Measurements from ENCODE around the gene ADPRS.

The ADPRS gene

GRCh38 chr1:36134505-36135329 is 46.0 kb downstream of the ADPRS start:
- H3K9ac ChIP-seq (ENCODE audit: low read depth, low read length): no peak overlapping the region
- 65% methylated on average over 7 of the region's 7 CpGs for WGBS

GRCh38 chr1:36135330-36135667 is 46.6 kb downstream of the ADPRS start:
- Histone ChIP-seq H3K27me3 (ENCODE audit: insufficient read depth, low read length) (no peaks in the 10 kb centered on the region), H3K9me3 (ENCODE audit: insufficient read depth, low read depth, low read length) (no peaks in the 10 kb centered on the region), H3K9ac (ENCODE audit: low read depth, low read length) (no peak overlapping the region), H3K4me1 (ENCODE audit: insufficient read depth, low read length) (peaks cover 4% of the 10 kb centered on the region; the same call in 1 of the 2 replicates), H3K36me3 (ENCODE audit: insufficient read depth, low read length) (peaks cover 25% of the 10 kb centered on the region), H3K27ac (ENCODE audit: low read depth, low read length) (no peak overlapping the region), H3K4me3 (ENCODE audit: low read length) (no peak overlapping the region)
- 84% methylated on average over 6 of the region's 6 CpGs for WGBS

More at GRCh38 chr1:36134505-36135329, 46.0 kb downstream of the ADPRS start:
- no peaks in the 10 kb centered on the region for H3K9me3 ChIP-seq (ENCODE audit: insufficient read depth, low read depth, low read length)
- H3K4me1 ChIP-seq (ENCODE audit: insufficient read depth, low read length): peaks cover 4% of the 10 kb centered on the region; the same call in 1 of the 2 replicates
- H3K27ac ChIP-seq (ENCODE audit: low read depth, low read length): no peak overlapping the region
- H3K36me3 ChIP-seq (ENCODE audit: insufficient read depth, low read length): peaks cover 23% of the 10 kb centered on the region
- no peaks in the 10 kb centered on the region for H3K27me3 ChIP-seq (ENCODE audit: insufficient read depth, low read length)
- no peak overlapping the region for H3K4me3 ChIP-seq (ENCODE audit: low read length)

- no peaks in the 10 kb centered on the region for H3K9me3 ChIP-seq (ENCODE audit: insufficient read depth, low read depth, low read length)
- no peak overlapping the region for H3K4me3 ChIP-seq (ENCODE audit: low read length)
- no peaks in the 10 kb centered on the region for H3K27me3 ChIP-seq (ENCODE audit: insufficient read depth, low read length)
- peaks cover 4% of the 10 kb centered on the region; the same call in 1 of the 2 replicates for H3K4me1 ChIP-seq (ENCODE audit: insufficient read depth, low read length)
- H3K9ac ChIP-seq (ENCODE audit: low read depth, low read length): no peak overlapping the region
- H3K27ac ChIP-seq (ENCODE audit: low read depth, low read length): no peak overlapping the region
- H3K36me3 ChIP-seq (ENCODE audit: insufficient read depth, low read length): peaks cover 25% of the 10 kb centered on the region
Observed at GRCh38 chr1:36135796-36136195, 47.1 kb downstream of the ADPRS start.

- peaks cover 4% of the 10 kb centered on the region; the same call in 1 of the 2 replicates for H3K4me1 ChIP-seq (ENCODE audit: insufficient read depth, low read length)
- no peak overlapping the region for H3K27ac ChIP-seq (ENCODE audit: low read depth, low read length)
- H3K36me3 ChIP-seq (ENCODE audit: insufficient read depth, low read length): peaks cover 25% of the 10 kb centered on the region
- no peaks in the 10 kb centered on the region for H3K9me3 ChIP-seq (ENCODE audit: insufficient read depth, low read depth, low read length)
- H3K9ac ChIP-seq (ENCODE audit: low read depth, low read length): no peak overlapping the region
- H3K27me3 ChIP-seq (ENCODE audit: insufficient read depth, low read length): no peaks in the 10 kb centered on the region
- 93% methylated on average over 1 of the region's 1 CpG for WGBS
- H3K4me3 ChIP-seq (ENCODE audit: low read length): no peak overlapping the region
Observed at GRCh38 chr1:36136535-36136934, 47.8 kb downstream of the ADPRS start.

- H3K4me3 ChIP-seq (ENCODE audit: low read length): no peak overlapping the region
- no peaks in the 10 kb centered on the region for H3K9me3 ChIP-seq (ENCODE audit: insufficient read depth, low read depth, low read length)
- 76% methylated on average over 5 of the region's 5 CpGs for WGBS
- peaks cover 4% of the 10 kb centered on the region; the same call in 1 of the 2 replicates for H3K4me1 ChIP-seq (ENCODE audit: insufficient read depth, low read length)
- H3K9ac ChIP-seq (ENCODE audit: low read depth, low read length): no peak overlapping the region
- peaks cover 25% of the 10 kb centered on the region for H3K36me3 ChIP-seq (ENCODE audit: insufficient read depth, low read length)
- H3K27me3 ChIP-seq (ENCODE audit: insufficient read depth, low read length): no peaks in the 10 kb centered on the region
- H3K27ac ChIP-seq (ENCODE audit: low read depth, low read length): no peak overlapping the region
Observed at GRCh38 chr1:36137226-36137625, 48.5 kb downstream of the ADPRS start.

- Histone ChIP-seq H3K9ac (ENCODE audit: low read depth, low read length) (no peak overlapping the region), H3K27ac (ENCODE audit: low read depth, low read length) (no peak overlapping the region), H3K36me3 (ENCODE audit: insufficient read depth, low read length) (peaks cover 25% of the 10 kb centered on the region), H3K27me3 (ENCODE audit: insufficient read depth, low read length) (no peaks in the 10 kb centered on the region), H3K4me1 (ENCODE audit: insufficient read depth, low read length) (peaks cover 4% of the 10 kb centered on the region; the same call in 1 of the 2 replicates), H3K4me3 (ENCODE audit: low read length) (no peak overlapping the region), H3K9me3 (ENCODE audit: insufficient read depth, low read depth, low read length) (no peaks in the 10 kb centered on the region)
- 96% methylated on average over 2 of the region's 3 CpGs for WGBS
Observed at GRCh38 chr1:36137776-36138175, 49.1 kb downstream of the ADPRS start.

GRCh38 chr1:36139521-36139920 is 50.8 kb downstream of the ADPRS start:
- H3K36me3 ChIP-seq (ENCODE audit: insufficient read depth, low read length): peaks cover 25% of the 10 kb centered on the region
- H3K9me3 ChIP-seq (ENCODE audit: insufficient read depth, low read depth, low read length): no peaks in the 10 kb centered on the region
- H3K27ac ChIP-seq (ENCODE audit: low read depth, low read length): no peak overlapping the region
- WGBS: 95% methylated on average over 5 of the region's 5 CpGs
- H3K9ac ChIP-seq (ENCODE audit: low read depth, low read length): no peak overlapping the region
- H3K27me3 ChIP-seq (ENCODE audit: insufficient read depth, low read length): no peaks in the 10 kb centered on the region
- peaks cover under 1% of the 10 kb centered on the region; the same call in 1 of the 2 replicates for H3K4me1 ChIP-seq (ENCODE audit: insufficient read depth, low read length)
- H3K4me3 ChIP-seq (ENCODE audit: low read length): no peak overlapping the region

- Histone ChIP-seq H3K4me3 (ENCODE audit: low read length) (no peak overlapping the region), H3K27ac (ENCODE audit: low read depth, low read length) (no peak overlapping the region)
Observed at GRCh38 chr1:36142121-36142520, 53.4 kb downstream of the ADPRS start.

GRCh38 chr1:36143424-36143823 is 54.7 kb downstream of the ADPRS start:
- H3K4me3 ChIP-seq (ENCODE audit: low read length): no peak overlapping the region
- H3K9me3 ChIP-seq (ENCODE audit: insufficient read depth, low read depth, low read length): no peaks in the 10 kb centered on the region
- no peaks in the 10 kb centered on the region for H3K27me3 ChIP-seq (ENCODE audit: insufficient read depth, low read length)
- H3K9ac ChIP-seq (ENCODE audit: low read depth, low read length): no peak overlapping the region
- H3K27ac ChIP-seq (ENCODE audit: low read depth, low read length): no peak overlapping the region
- 95% methylated on average over 4 of the region's 4 CpGs for WGBS
- H3K36me3 ChIP-seq (ENCODE audit: insufficient read depth, low read length): peaks cover 8% of the 10 kb centered on the region
- H3K4me1 ChIP-seq (ENCODE audit: insufficient read depth, low read length): no peaks in the 10 kb centered on the region

More at GRCh38 chr1:36142121-36142520, 53.4 kb downstream of the ADPRS start:
- Histone ChIP-seq H3K9me3 (ENCODE audit: insufficient read depth, low read depth, low read length) (no peaks in the 10 kb centered on the region), H3K4me1 (ENCODE audit: insufficient read depth, low read length) (no peaks in the 10 kb centered on the region), H3K36me3 (ENCODE audit: insufficient read depth, low read length) (peaks cover 21% of the 10 kb centered on the region), H3K27me3 (ENCODE audit: insufficient read depth, low read length) (no peaks in the 10 kb centered on the region), H3K9ac (ENCODE audit: low read depth, low read length) (no peak overlapping the region)
- WGBS: 83% methylated on average over 1 of the region's 1 CpG

Measured in HUES64 (cell line).